H1 (cell line): ENCODE data around the gene RHEB. TPM values are rescaled to one million over a fixed set of nuclear protein-coding genes. Genes with fewer than 3 reads are reported as not detected.

Experiments used
- GTF2F1 ChIP-seq: IDR thresholded peaks from 2 replicates; pipeline ENCODE4 v1.6.1; 2012; ENCODE audit warnings: low read depth, low read length, improper control_type of control experiment, borderline replicate concordance
- POLR2A ChIP-seq, 2 experiments: IDR thresholded peaks; 1 replicate in 1 of 2; 2 replicates in 1 of 2; pipeline ENCODE4 v1.6.1; 2011; ENCODE audit warnings: low read depth in 2 of 2, low read length in 2 of 2, mild to moderate bottlenecking in 2 of 2; ENCODE audit errors: control extremely low read depth in 1 of 2
- POLR2AphosphoS5 ChIP-seq: IDR thresholded peaks from 2 replicates; pipeline ENCODE4 v1.6.1; 2011; ENCODE audit warnings: low read depth, low read length
- TAF1 ChIP-seq: IDR thresholded peaks from 2 replicates; pipeline ENCODE4 v1.6.1; 2011; ENCODE audit warnings: mild to moderate bottlenecking, low read depth, low read length
- polyA plus RNA-seq, 7 experiments: library from polyadenylated mRNA; depleted of rRNA in 3 of 7; stranded (reverse) in 5 of 7; unstranded in 2 of 7; fragments of >200 nt in 5 of 7; fragments of 200-250 nt in 2 of 7; gene quantifications; 1 replicate in 5 of 7; 2 replicates in 1 of 7; 4 replicates in 1 of 7; pipeline versions ENCODE4 v1.2.1 to v1.2.3, GENCODE V29; 2011 to 2013; ENCODE audit warnings: missing spikeins in 2 of 7, mixed read lengths in 2 of 7
- total RNA-seq: library from RNA; stranded (reverse); fragmentation: NEBNext Ultra II Directional; extraction: Animal tissue kit (Norgen Biotek cat#: 25700); gene quantifications from 2 replicates; pipeline ENCODE4 v1.2.1, GENCODE V29; 2021

RHEB gene
- total and polyA plus RNA-seq, 2 of the 8 experiments (the other 6 are each of a cell fraction or from before 2014, with no cell fraction given) = 60.8 to 132 TPM

DNA sequence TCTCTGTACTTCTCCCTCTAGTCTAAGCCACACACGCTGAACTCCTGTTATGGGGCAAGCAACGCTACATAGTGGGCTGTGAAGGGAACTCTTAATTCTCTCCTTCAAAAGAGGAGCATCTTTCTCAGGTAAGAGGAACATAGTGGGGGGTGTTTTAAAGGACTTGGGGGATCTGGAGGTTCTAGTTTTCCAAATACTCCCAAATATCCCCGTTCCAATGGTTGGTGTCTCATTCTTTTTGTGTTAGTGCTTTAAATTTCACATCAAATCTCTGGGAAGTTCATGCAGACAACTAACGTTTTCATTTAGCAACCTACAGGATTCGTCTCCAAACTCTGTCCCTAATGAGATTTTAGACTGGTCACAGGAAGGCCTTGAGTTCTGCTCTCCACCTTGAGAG lies 97.5 kb downstream of the RHEB start (continued):
- TF ChIP-seq TAF1 (no peak), GTF2F1 (no peak), POLR2A (IDR thresholded peaks at IDR 0.05; ENCODE audit: control extremely low read depth in 1 of 2, low read depth in 2 of 2, low read length in 2 of 2) (no peak), POLR2AphosphoS5 (no peak)
